ENCODE results near the gene MT1F.

DNA sequence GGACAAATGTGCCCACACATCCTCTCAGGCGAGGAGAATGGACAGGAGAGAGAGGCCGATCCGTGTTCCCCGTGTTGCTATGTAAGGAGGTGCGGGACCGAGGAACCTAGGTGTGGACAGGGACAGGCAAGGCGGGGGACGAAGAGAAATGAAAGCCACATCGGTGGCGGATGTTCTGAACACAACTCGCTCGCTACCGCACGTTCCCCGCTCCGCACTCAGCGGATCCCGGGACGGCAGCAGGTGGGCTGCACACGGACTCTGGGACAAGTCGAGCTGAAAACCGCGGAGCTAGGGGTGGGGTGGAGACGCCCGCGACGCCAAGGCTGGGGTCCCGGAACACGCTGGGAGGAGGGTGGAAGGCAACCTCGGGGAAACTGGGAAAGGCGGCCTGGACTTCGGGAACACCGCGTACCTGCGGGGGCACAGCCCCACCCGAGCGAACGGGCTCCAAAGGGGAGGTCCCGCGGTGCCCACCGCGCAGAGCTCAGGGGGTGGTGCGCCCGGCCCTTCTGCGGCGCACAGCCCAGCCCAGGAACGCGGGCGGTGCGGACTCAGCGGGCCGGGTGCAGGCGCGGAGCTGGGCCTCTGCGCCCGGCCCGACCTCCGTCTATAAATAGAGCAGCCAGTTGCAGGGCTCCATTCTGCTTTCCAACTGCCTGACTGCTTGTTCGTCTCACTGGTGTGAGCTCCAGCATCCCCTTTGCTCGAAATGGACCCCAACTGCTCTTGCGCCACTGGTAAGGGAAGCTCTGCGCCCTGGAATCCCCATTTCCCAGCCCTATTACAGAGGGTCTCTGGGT lies 32.4 kb upstream of the MT1F start, which contains the start of gene MT1E:
- no peak for TF ChIP-seq EZH2phosphoT487 (IDR thresholded peaks at IDR 0.05; ENCODE audit: low read depth)
- TF ChIP-seq, protein P1, sequence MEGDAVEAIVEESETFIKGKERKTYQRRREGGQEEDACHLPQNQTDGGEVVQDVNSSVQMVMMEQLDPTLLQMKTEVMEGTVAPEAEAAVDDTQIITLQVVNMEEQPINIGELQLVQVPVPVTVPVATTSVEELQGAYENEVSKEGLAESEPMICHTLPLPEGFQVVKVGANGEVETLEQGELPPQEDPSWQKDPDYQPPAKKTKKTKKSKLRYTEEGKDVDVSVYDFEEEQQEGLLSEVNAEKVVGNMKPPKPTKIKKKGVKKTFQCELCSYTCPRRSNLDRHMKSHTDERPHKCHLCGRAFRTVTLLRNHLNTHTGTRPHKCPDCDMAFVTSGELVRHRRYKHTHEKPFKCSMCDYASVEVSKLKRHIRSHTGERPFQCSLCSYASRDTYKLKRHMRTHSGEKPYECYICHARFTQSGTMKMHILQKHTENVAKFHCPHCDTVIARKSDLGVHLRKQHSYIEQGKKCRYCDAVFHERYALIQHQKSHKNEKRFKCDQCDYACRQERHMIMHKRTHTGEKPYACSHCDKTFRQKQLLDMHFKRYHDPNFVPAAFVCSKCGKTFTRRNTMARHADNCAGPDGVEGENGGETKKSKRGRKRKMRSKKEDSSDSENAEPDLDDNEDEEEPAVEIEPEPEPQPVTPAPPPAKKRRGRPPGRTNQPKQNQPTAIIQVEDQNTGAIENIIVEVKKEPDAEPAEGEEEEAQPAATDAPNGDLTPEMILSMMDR (IDR thresholded peaks at IDR 0.05; ENCODE audit: low read depth, low read length): no peak
